NOMO-1 (cell line): ENCODE results near the gene LRRC4C.

Experiments used
- DNase-seq, 2 experiments: peaks; one replicate each; lab custom pipeline; 2025; ENCODE audit not compliant: unreplicated experiment in 2 of 2; lab: John Stamatoyannopoulos, UW

Gene LRRC4C

GRCh38 chr11:41419901-41420300, 39.6 kb downstream of the LRRC4C start:
- no peak for DNase-seq

GRCh38 chr11:41414771-41415440, 44.5 kb downstream of the LRRC4C start:
- peak in 1 of 2 experiments; percentile 32 for DNase-seq

- peak; percentile 17 to 52 for DNase-seq
These were observed 45.6 kb downstream of the LRRC4C start for GRCh38 chr11:41413843-41414242.

GRCh38 chr11:41405812-41406211, 53.6 kb downstream of the LRRC4C start:
- DNase-seq, result no peak

GRCh38 chr11:41404109-41404508, 55.3 kb downstream of the LRRC4C start:
- DNase-seq, result no peak

GRCh38 chr11:41403458-41403857, 56.0 kb downstream of the LRRC4C start:
- DNase-seq, result no peak

GRCh38 chr11:41400819-41401382, 58.6 kb downstream of the LRRC4C start:
- DNase-seq, result no peak

- no peak for DNase-seq
These were observed 59.3 kb downstream of the LRRC4C start for GRCh38 chr11:41400124-41400523.

- DNase-seq, result no peak
These were observed 60.1 kb downstream of the LRRC4C start for GRCh38 chr11:41399323-41399722.

GRCh38 chr11:41398175-41398574, 61.3 kb downstream of the LRRC4C start:
- DNase-seq, result no peak

- DNase-seq, result no peak
These were observed 64.8 kb downstream of the LRRC4C start for GRCh38 chr11:41394521-41395195.

GRCh38 chr11:41392596-41392995, 66.9 kb downstream of the LRRC4C start:
- no peak for DNase-seq

- no peak for DNase-seq
These were observed 69.8 kb downstream of the LRRC4C start for GRCh38 chr11:41389623-41390130.

GRCh38 chr11:41384329-41384728, 75.1 kb downstream of the LRRC4C start:
- DNase-seq, result no peak

- no peak for DNase-seq
These were observed 75.7 kb downstream of the LRRC4C start for GRCh38 chr11:41383768-41384167.

GRCh38 chr11:41382927-41383326, 76.5 kb downstream of the LRRC4C start:
- no peak for DNase-seq

GRCh38 chr11:41379084-41379483, 80.4 kb downstream of the LRRC4C start:
- DNase-seq, result no peak

- DNase-seq, result no peak
These were observed 81.6 kb downstream of the LRRC4C start for GRCh38 chr11:41377709-41378394.

- no peak for DNase-seq
These were observed 107.6 kb downstream of the LRRC4C start for GRCh38 chr11:41351825-41352224.

GRCh38 chr11:41346042-41346441, 113.4 kb downstream of the LRRC4C start:
- no peak for DNase-seq
